GM12875 (cell line): ENCODE measurements around the gene PTPRG.

Experiments used
- H3K4me3 ChIP-seq: one replicate; pipeline ENCODE4 v1.5.1; 2011; ENCODE audit warnings: low read depth, low read length, control low read depth
- CTCF ChIP-seq: IDR thresholded peaks from 2 replicates; pipeline ENCODE4 v1.5.1; 2011; ENCODE audit warnings: low read depth, mild to moderate bottlenecking, control low read depth, inconsistent platforms, low read length, moderate library complexity, borderline replicate concordance; ENCODE audit not compliant: insufficient read depth

Gene PTPRG

DNA sequence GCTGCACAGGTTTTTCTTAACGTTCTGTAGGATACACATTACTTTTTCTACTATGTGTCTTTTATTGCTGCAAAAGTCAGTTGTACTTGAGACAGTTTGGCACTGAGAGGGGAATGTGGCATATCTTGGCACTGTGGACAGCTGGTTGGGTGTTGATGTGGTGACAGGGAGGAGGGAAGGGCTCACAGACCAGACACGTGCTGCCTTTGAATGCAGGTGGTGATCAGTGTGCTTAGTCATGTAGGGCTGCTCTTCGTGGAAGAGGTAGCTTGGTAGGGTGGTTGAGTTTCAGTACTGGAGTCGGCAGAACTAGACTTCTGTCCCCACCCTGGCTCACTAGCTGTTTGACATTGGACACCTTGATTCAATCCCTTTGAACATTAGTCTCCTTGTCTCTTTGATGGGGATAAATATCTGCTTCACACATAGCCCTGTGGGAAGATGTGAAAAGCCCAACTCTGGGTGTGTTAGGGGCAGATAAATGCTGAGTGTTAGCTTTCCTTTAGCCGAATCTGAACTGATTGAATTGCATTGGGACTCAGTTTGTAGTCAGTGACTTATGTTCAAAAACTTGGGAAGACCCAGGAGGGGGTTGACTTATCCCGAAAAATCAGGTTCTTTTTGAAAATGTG is 108.4 kb downstream of the PTPRG start:
- TF ChIP-seq CTCF = no peak
- H3K4me3 ChIP-seq = no peak overlapping the region

GRCh38 chr3:61673651-61674050 is 112.3 kb downstream of the PTPRG start:
- H3K4me3 ChIP-seq = no peak overlapping the region
- TF ChIP-seq CTCF = no peak

GRCh38 chr3:61674596-61674995 is 113.2 kb downstream of the PTPRG start:
- no peak for TF ChIP-seq CTCF
- H3K4me3 ChIP-seq = no peak overlapping the region

DNA sequence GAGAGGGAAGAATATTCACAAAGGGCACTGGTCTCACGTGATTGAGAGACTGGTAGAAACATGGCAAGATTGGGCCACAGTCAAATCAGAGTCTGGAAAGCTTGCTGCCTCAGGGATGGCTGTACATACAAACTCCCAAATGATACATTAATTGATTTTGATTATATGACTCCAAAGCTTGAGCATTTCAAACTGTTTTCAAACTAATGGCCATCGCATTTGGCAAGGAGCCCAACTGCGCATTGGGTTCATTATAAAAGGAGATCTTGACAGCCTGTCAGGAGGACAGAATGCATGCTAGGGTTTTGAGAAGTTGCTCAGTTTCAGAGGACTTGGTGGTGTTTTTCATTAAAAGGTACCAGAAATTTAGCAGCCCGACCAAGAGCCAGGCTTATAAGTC is 117.7 kb downstream of the PTPRG start:
- no peak overlapping the region for H3K4me3 ChIP-seq
- no peak for TF ChIP-seq CTCF

- H3K4me3 ChIP-seq = no peak overlapping the region
- TF ChIP-seq CTCF = no peak
These were observed 119.2 kb downstream of the PTPRG start for GRCh38 chr3:61680617-61681016.

DNA sequence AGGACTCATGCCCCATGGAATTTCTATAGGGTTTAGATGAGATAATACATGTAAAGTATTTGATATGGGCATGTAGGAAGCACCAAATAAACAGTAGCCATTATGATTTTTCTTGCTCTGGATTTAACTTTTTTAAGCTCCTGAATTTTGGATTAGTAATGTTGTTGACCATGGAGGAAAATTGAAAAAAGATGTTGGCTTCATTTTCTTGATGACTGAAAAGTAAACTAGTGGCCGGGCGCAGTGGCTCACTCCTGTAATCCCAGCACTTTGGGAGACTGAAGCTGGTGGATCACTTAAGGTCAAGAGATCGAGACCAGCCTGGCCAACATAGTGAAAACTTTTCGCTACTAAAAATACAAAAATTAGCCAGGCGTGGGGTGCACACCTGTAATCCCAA is 120.3 kb downstream of the PTPRG start:
- TF ChIP-seq CTCF = no peak
- H3K4me3 ChIP-seq = no peak overlapping the region

GRCh38 chr3:61682671-61683548 is 121.5 kb downstream of the PTPRG start:
- H3K4me3 ChIP-seq = no peak overlapping the region

More at GRCh38 chr3:61682671-61683548, 121.5 kb downstream of the PTPRG start:
- no peak for TF ChIP-seq CTCF
